ENCODE results near the gene SATB1.

SATB1 gene

DNA sequence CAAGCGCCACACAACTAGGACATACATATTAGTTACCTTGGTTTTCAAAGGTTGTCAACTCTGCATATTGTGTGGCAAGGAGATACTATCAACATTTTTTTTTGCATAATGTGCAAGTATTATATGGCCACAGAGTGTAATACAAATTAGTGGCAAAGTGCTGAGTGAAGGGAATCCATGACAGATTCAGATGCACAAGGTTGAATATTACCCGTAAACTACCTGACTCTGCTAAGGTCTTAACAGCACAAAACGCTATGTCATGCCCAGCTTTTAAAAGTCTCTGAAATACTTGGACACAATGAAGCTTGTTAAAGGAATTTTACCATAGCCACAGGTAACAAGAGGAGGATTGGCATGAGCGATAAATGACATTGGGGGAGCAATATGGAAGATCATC lies 79.0 kb downstream of the SATB1 start:
- TF ChIP-seq, protein P1, sequence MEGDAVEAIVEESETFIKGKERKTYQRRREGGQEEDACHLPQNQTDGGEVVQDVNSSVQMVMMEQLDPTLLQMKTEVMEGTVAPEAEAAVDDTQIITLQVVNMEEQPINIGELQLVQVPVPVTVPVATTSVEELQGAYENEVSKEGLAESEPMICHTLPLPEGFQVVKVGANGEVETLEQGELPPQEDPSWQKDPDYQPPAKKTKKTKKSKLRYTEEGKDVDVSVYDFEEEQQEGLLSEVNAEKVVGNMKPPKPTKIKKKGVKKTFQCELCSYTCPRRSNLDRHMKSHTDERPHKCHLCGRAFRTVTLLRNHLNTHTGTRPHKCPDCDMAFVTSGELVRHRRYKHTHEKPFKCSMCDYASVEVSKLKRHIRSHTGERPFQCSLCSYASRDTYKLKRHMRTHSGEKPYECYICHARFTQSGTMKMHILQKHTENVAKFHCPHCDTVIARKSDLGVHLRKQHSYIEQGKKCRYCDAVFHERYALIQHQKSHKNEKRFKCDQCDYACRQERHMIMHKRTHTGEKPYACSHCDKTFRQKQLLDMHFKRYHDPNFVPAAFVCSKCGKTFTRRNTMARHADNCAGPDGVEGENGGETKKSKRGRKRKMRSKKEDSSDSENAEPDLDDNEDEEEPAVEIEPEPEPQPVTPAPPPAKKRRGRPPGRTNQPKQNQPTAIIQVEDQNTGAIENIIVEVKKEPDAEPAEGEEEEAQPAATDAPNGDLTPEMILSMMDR (IDR thresholded peaks at IDR 0.05; ENCODE audit: borderline replicate concordance, insufficient read depth, low read depth, low read length), result no peak
- H3K4me3 ChIP-seq (ENCODE audit: low read depth, low read length), result no peak overlapping the region

DNA sequence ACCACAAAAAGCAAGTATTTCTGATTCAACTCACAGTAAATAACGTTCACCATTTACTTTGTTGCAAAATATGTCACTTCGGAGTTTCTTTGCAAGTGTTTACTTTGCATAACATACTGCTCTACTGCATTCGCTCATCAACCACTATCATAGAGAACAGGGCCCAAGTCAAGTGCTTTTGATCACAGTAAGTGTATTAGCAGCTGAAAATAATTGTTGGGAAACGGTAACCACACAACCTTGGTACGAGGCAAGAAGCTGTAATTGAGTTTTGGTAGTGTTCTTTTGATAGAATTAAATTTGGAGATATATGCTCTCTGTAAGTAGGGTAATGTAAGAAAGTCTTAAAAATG lies 80.1 kb downstream of the SATB1 start:
- H3K4me3 ChIP-seq (ENCODE audit: low read depth, low read length), result no peak overlapping the region
- TF ChIP-seq, protein P1 (IDR thresholded peaks at IDR 0.05; ENCODE audit: borderline replicate concordance, insufficient read depth, low read depth, low read length), result no peak

DNA sequence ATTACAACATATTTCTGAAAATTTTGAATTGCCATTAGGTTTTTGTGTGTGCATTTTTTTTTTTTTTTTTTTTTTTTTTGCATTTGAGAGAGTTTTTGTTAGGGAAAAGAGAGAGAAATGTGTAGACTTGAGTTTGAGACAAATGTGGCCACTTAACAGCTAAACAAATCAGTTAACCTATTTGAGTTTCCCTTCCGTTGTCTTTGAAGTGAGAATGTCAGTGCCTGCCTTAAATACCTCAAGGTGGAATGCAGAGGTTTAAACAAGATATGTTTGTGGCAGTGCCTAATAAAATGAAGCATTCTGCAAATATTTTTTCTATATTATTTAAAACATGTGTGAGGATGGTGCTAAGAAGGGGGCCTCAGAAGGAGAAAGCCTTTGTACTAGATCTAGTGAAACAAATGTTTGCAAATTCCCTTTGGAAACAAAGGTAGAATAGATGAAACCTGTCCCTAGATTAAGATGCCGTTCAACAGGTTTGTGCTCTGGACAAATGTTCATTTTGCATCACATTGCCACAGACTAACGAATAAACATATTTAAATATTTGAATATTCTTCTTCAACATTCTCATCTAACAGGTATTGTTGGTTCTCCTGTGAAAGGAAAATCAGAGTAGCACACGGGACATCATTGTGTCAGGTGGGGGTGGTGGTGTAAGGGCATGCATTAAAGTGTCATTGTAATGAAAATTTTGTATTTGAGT lies 80.7 kb downstream of the SATB1 start:
- no peak overlapping the region for H3K4me3 ChIP-seq (ENCODE audit: low read depth, low read length)
- TF ChIP-seq, protein P1 (IDR thresholded peaks at IDR 0.05; ENCODE audit: borderline replicate concordance, insufficient read depth, low read depth, low read length), result no peak

DNA sequence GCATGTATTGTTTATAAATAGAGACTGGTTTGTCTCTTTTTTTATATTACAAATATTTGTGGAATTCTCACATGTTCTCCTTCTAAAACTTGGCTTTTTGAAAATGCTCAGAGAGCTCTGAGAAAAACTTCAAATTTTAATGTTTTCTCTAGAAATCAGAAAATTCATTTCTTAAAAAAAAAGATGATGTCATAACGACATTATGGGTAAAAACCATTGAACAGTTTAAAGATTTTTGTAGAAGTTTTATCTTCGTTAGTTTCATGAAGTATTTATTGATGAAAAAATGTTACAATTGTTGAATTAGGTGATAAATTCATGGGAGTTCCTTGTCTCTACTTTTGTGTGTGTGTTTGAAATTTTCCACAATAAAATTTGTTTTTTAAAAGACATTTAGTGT lies 81.3 kb downstream of the SATB1 start:
- H3K4me3 ChIP-seq (ENCODE audit: low read depth, low read length), result no peak overlapping the region
- TF ChIP-seq, protein P1 (IDR thresholded peaks at IDR 0.05; ENCODE audit: borderline replicate concordance, insufficient read depth, low read depth, low read length), result no peak

DNA sequence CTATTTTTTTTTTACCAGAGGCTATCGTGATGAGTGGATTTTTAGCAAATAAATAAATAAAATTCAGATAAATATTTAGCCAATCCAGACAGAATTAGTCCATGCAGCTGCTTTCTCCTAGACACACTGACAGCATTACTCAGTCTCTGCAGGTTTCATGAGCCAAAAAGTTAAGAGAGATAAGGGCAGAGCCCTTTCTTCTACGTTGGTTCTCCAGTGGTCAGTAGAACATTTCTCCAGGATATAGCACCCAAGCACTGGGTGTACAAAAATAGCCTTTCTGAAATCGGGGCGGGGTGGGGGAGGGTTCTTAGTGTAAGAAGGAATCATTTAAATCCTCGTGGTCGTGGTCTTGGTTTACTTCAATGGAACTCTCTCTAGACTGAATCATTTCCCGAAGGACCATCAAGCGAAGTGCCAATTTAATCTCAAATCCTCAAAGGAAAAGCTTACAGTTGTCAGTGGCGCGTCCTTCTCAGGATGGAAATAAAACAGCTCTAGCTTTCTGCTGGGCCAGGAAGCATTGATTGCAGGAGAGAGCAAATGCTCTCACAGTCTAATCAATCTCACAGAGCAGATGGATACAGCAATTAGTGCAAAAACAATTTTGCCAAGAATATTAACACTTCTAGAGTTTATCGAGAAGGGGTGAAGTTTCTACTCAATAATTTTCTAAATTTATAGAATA lies 86.2 kb downstream of the SATB1 start:
- TF ChIP-seq, protein P1 (IDR thresholded peaks at IDR 0.05; ENCODE audit: borderline replicate concordance, insufficient read depth, low read depth, low read length), result no peak
- H3K4me3 ChIP-seq (ENCODE audit: low read depth, low read length), result no peak overlapping the region

DNA sequence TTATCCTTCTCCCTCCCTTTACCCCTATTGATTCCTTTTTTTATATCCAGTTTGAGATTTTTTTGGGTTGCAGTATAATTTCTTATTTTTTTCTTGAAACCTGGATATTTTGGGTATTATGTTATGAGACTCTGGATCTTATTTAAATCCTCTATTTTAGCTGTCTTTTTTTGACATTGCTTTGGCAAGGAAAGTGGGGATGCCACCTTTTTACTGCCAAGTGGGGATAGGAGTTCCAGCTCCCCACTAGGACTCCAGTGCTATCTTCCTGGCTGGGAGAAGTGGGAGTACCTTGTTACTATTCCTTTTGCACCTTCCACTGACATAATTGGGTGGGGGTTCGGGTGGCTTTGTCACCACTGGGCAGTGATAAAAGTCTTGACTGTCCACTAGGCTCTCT lies 87.9 kb downstream of the SATB1 start:
- TF ChIP-seq, protein P1 (IDR thresholded peaks at IDR 0.05; ENCODE audit: borderline replicate concordance, insufficient read depth, low read depth, low read length), result no peak

More for the DNA sequence above, 87.9 kb downstream of the SATB1 start:
- no peak overlapping the region for H3K4me3 ChIP-seq (ENCODE audit: low read depth, low read length)
